Measurements from ENCODE around the gene DEGS2. TPM values are rescaled to one million over a fixed set of nuclear protein-coding genes. Genes with fewer than 3 reads are reported as not detected.

The DEGS2 gene
- total and polyA plus RNA-seq, 10 donors: 0.33 to 3.2 (median 1.3) TPM

GRCh38 chr14:100165831-100166440 lies 6.5 kb upstream of the DEGS2 start:
- no peak for DNase-seq

GRCh38 chr14:100165376-100165775 lies 5.9 kb upstream of the DEGS2 start:
- peaks cover 0 to 17% (median under 1%) of the 10 kb centered on the region in 7 donors for H3K27me3 ChIP-seq (replicated peaks in 1 of 7)
- DNase-seq: no peak
- no peak for TF ChIP-seq POLR2AphosphoS5 (IDR thresholded peaks at IDR 0.05)
- no peak for TF ChIP-seq POLR2A (IDR thresholded peaks at IDR 0.05)
- no peak for TF ChIP-seq CTCF (IDR thresholded peaks at IDR 0.05 in 8 of 11, conservative IDR thresholded peaks at IDR 0.05 in 3 of 11)
- peaks cover 0 to 24% (median 12%) of the 10 kb centered on the region in 6 donors for H3K4me1 ChIP-seq
- no peaks in the 10 kb centered on the region for H3K9me3 ChIP-seq
- intact Hi-C loops (cut with DNase I; ENCODE audit: low total_unique reads): no loop called here
- H3K36me3 ChIP-seq: no peaks in the 10 kb centered on the region
- peak overlapping the region in 2 of 8 donors; percentile 19 to 30 for H3K27ac ChIP-seq
- WGBS, 5 donors: 62 to 78% (median 70%) methylated on average over 12 to 27 of the region's 27 CpGs
- H3K4me3 ChIP-seq: no peak overlapping the region

More at GRCh38 chr14:100165831-100166440, 6.5 kb upstream of the DEGS2 start:
- Histone ChIP-seq H3K9me3 (no peaks in the 10 kb centered on the region), H3K36me3 (no peaks in the 10 kb centered on the region), H3K27ac (peak overlapping the region in 2 of 8 donors; percentile 40 to 54), H3K4me3 (peak overlapping the region in 4 of 8 donors; percentile 25 to 63 (median 36)), H3K4me1 (peaks cover 0 to 21% (median 12%) of the 10 kb centered on the region in 6 donors), H3K27me3 (replicated peaks in 1 of 7) (peaks cover 0 to 12% (median 0%) of the 10 kb centered on the region in 7 donors)
- no peak for TF ChIP-seq CTCF (IDR thresholded peaks at IDR 0.05 in 8 of 11, conservative IDR thresholded peaks at IDR 0.05 in 3 of 11)
- TF ChIP-seq POLR2AphosphoS5 (IDR thresholded peaks at IDR 0.05): no peak
- TF ChIP-seq POLR2A (IDR thresholded peaks at IDR 0.05): no peak
- WGBS, 5 donors: 31 to 42% (median 37%) methylated on average over 3 to 16 of the region's 16 CpGs
- intact Hi-C loops (cut with DNase I; ENCODE audit: low total_unique reads): no loop called here

GRCh38 chr14:100160534-100160916 lies 1.1 kb upstream of the DEGS2 start:
- Histone ChIP-seq H3K4me1 (peaks cover 8 to 39% (median 23%) of the 10 kb centered on the region in 6 donors), H3K36me3 (no peaks in the 10 kb centered on the region), H3K4me3 (no peak overlapping the region), H3K27me3 (replicated peaks in 1 of 7) (peaks cover 0 to 51% (median 34%) of the 10 kb centered on the region in 7 donors), H3K27ac (no peak overlapping the region), H3K9me3 (peaks cover 0 to under 1% (median 0%) of the 10 kb centered on the region in 8 donors)
- intact Hi-C loops (cut with DNase I; ENCODE audit: low total_unique reads): no loop called here
- DNase-seq: no peak
- no peak for TF ChIP-seq CTCF (IDR thresholded peaks at IDR 0.05 in 8 of 11, conservative IDR thresholded peaks at IDR 0.05 in 3 of 11)
- WGBS, 5 donors: 68 to 96% (median 87%) methylated on average over 4 to 7 of the region's 7 CpGs

GRCh38 chr14:100159865-100160533 lies 554 bp upstream of the DEGS2 start:
- H3K9me3 ChIP-seq: peaks cover 0 to 6% (median 4%) of the 10 kb centered on the region in 8 donors
- H3K27ac ChIP-seq: no peak overlapping the region
- peak overlapping the region; percentile 3 to 77 (median 50) for H3K4me3 ChIP-seq
- TF ChIP-seq POLR2A (IDR thresholded peaks at IDR 0.05): no peak
- H3K4me1 ChIP-seq: peaks cover 8 to 36% (median 21%) of the 10 kb centered on the region in 6 donors
- H3K27me3 ChIP-seq (replicated peaks in 1 of 7): peaks cover 0 to 51% (median 34%) of the 10 kb centered on the region in 7 donors
- 10 to 18% (median 12%) methylated on average over 21 to 39 of the region's 39 CpGs for WGBS, 5 donors
- H3K36me3 ChIP-seq: no peaks in the 10 kb centered on the region
- intact Hi-C loops (cut with DNase I; ENCODE audit: low total_unique reads): no loop called here
- no peak for DNase-seq

Data from spleen (tissue), 11 donors.